Keratinocyte (primary cell): Measurements from ENCODE around the gene SIGLEC6. TPM values are rescaled to one million over a fixed set of nuclear protein-coding genes. Genes with fewer than 3 reads are reported as not detected.

Experiments
- DNase-seq: peaks from one replicate; pipeline ENCODE4 v3.0.0-alpha.2; 2011; ENCODE audit warnings: low read depth, missing footprints, low spot score
- FAIRE-seq: peaks from 2 replicates; lab custom pipeline; 2011; peaks lifted over from hg19 to GRCh38; lab: Jason Lieb, UNC
- H2AFZ ChIP-seq: 2 replicates; pipeline ENCODE4 v1.6.0; 2012; ENCODE audit warnings: low read length, control low read depth, inconsistent platforms; ENCODE audit not compliant: control insufficient read depth
- H3K27ac ChIP-seq: 2 replicates; pipeline ENCODE4 v1.5.1; 2011; ENCODE audit warnings: low read length; ENCODE audit not compliant: control insufficient read depth, insufficient read depth
- H3K27me3 ChIP-seq: 3 replicates; pipeline ENCODE4 v1.6.0; 2011; ENCODE audit warnings: low read length; ENCODE audit not compliant: control insufficient read depth, insufficient read depth; ENCODE audit errors: extremely low read depth
- H3K36me3 ChIP-seq, 2 experiments: 2 replicates in 1 of 2; 3 replicates in 1 of 2; pipeline ENCODE4 v1.5.1; 2011; ENCODE audit warnings: low read length in 2 of 2, mild to moderate bottlenecking in 1 of 2; ENCODE audit not compliant: control insufficient read depth in 2 of 2, insufficient read depth in 2 of 2; ENCODE audit errors: extremely low read depth in 1 of 2
- H3K4me1 ChIP-seq: 3 replicates; pipeline ENCODE4 v1.5.1; 2011; ENCODE audit warnings: low read length; ENCODE audit not compliant: control insufficient read depth, insufficient read depth; ENCODE audit errors: extremely low read depth
- H3K4me2 ChIP-seq: 3 replicates; pipeline ENCODE4 v1.6.0; 2011; ENCODE audit warnings: low read depth, low read length; ENCODE audit not compliant: control insufficient read depth, insufficient read depth; ENCODE audit errors: extremely low read depth
- H3K4me3 ChIP-seq, 3 experiments: fragments of 200-600 bp in 1 of 3; sonication (generic) in 1 of 3; 2 replicates in 2 of 3; 3 replicates in 1 of 3; pipeline ENCODE4 v1.5.1; 2011 to 2016; ENCODE audit warnings: low read length in 3 of 3, mild to moderate bottlenecking in 3 of 3, control low read depth in 2 of 3, inconsistent platforms in 1 of 3, low read depth in 1 of 3, mixed read lengths in 1 of 3, mixed run types in 1 of 3, moderate library complexity in 1 of 3; ENCODE audit not compliant: control insufficient read depth in 2 of 3, insufficient read depth in 2 of 3; ENCODE audit errors: extremely low read depth in 1 of 3
- H3K79me2 ChIP-seq: 2 replicates; pipeline ENCODE4 v1.6.0; 2012; ENCODE audit warnings: low read length; ENCODE audit not compliant: control insufficient read depth, insufficient read depth
- H3K9ac ChIP-seq: 3 replicates; pipeline ENCODE4 v1.6.0; 2011; ENCODE audit warnings: low read length; ENCODE audit not compliant: control insufficient read depth, insufficient read depth; ENCODE audit errors: extremely low read depth
- H3K9me1 ChIP-seq: 3 replicates; pipeline ENCODE4 v1.6.0; 2011; ENCODE audit warnings: low read length; ENCODE audit not compliant: control insufficient read depth, insufficient read depth; ENCODE audit errors: extremely low read depth
- H3K9me3 ChIP-seq: 2 replicates; pipeline ENCODE4 v1.5.1; 2012; ENCODE audit warnings: low read depth, low read length; ENCODE audit not compliant: control insufficient read depth
- H4K20me1 ChIP-seq: 3 replicates; pipeline ENCODE4 v1.6.0; 2011; ENCODE audit warnings: low read length; ENCODE audit not compliant: control insufficient read depth, insufficient read depth; ENCODE audit errors: extremely low read depth
- CTCF ChIP-seq, 3 experiments: IDR thresholded peaks in 1 of 3; conservative IDR thresholded peaks in 1 of 3; optimal IDR thresholded peaks in 1 of 3; 2 replicates in 2 of 3; 3 replicates in 1 of 3; pipeline versions ENCODE3 to v1.5.1; 2011; ENCODE audit warnings: low read length in 3 of 3, mild to moderate bottlenecking in 3 of 3, moderate library complexity in 2 of 3, control low read depth in 1 of 3, inconsistent platforms in 1 of 3; ENCODE audit not compliant: insufficient read depth in 2 of 3; ENCODE audit errors: extremely low read depth in 1 of 3
- EZH2 ChIP-seq: IDR thresholded peaks from one replicate; pipeline ENCODE4 v1.6.1; 2012; ENCODE audit warnings: inconsistent platforms, mild to moderate bottlenecking, low read length, moderate library complexity
- dilution Hi-C: fragments of 300-500 bp; cut with MboI; formaldehyde crosslinking; loops from one replicate; pipeline ENCODE4 v1.7.0; 2020; ENCODE audit warnings: low sequenced_read_pairs; ENCODE audit not compliant: extremely low pct_ligation_motif_present
- polyA plus RNA-seq, 5 experiments: library from polyadenylated mRNA; depleted of rRNA in 3 of 5; stranded (reverse) in 3 of 5; stranded (forward) in 1 of 5; unstranded in 1 of 5; fragments of >200 nt; gene quantifications; 1 replicate in 1 of 5; 2 replicates in 3 of 5; 3 replicates in 1 of 5; pipeline versions ENCODE4 v1.2.1 to v1.2.3, GENCODE V29; 2011 to 2012; ENCODE audit warnings: missing spikeins in 2 of 5, low read depth in 1 of 5, low replicate concordance in 1 of 5

The SIGLEC6 gene
- polyA plus RNA-seq, 1 donor (not counting 4 experiments of a cell fraction or from before 2014, with no cell fraction given) = not detected

- no peaks in the 10 kb centered on the region for H3K4me1 ChIP-seq
- no peak overlapping the region for H3K9ac ChIP-seq
- TF ChIP-seq EZH2 (no peak), CTCF (optimal IDR thresholded peaks at IDR 0.05 in 1 of 3, IDR thresholded peaks at IDR 0.05 in 1 of 3, conservative IDR thresholded peaks at IDR 0.05 in 1 of 3; ENCODE audit: extremely low read depth in 1 of 3, insufficient read depth in 2 of 3, low read length in 3 of 3) (no peak)
- H3K4me2 ChIP-seq = no peak overlapping the region
- dilution Hi-C loops = no loop called here
- H3K9me1 ChIP-seq = no peaks in the 10 kb centered on the region
- H3K9me3 ChIP-seq = no peaks in the 10 kb centered on the region
- H3K79me2 ChIP-seq = no peaks in the 10 kb centered on the region
- no peaks in the 10 kb centered on the region for H4K20me1 ChIP-seq
- DNase-seq (no peak), FAIRE-seq (no peak)
- no peak overlapping the region for H2AFZ ChIP-seq
- no peak overlapping the region for H3K27ac ChIP-seq
- H3K27me3 ChIP-seq = no peaks in the 10 kb centered on the region
- H3K4me3 ChIP-seq = no peak overlapping the region
- no peaks in the 10 kb centered on the region for H3K36me3 ChIP-seq
Observed at GRCh38 chr19:51559240-51559639, 27.8 kb upstream of the SIGLEC6 start.

GRCh38 chr19:51552996-51553725, 21.7 kb upstream of the SIGLEC6 start:
- H3K27me3 ChIP-seq = no peaks in the 10 kb centered on the region
- no peaks in the 10 kb centered on the region for H3K4me1 ChIP-seq
- DNase-seq = no peak
- dilution Hi-C loops = no loop called here
- TF ChIP-seq CTCF (optimal IDR thresholded peaks at IDR 0.05 in 1 of 3, IDR thresholded peaks at IDR 0.05 in 1 of 3, conservative IDR thresholded peaks at IDR 0.05 in 1 of 3; ENCODE audit: extremely low read depth in 1 of 3, insufficient read depth in 2 of 3, low read length in 3 of 3) (no peak), EZH2 (no peak)
- no peaks in the 10 kb centered on the region for H3K9me1 ChIP-seq
- no peak overlapping the region for H3K4me2 ChIP-seq
- H3K9me3 ChIP-seq = no peaks in the 10 kb centered on the region
- no peak overlapping the region for H3K9ac ChIP-seq
- H2AFZ ChIP-seq = no peak overlapping the region
- no peaks in the 10 kb centered on the region for H4K20me1 ChIP-seq
- H3K79me2 ChIP-seq = no peaks in the 10 kb centered on the region
- H3K27ac ChIP-seq = no peak overlapping the region
- H3K36me3 ChIP-seq = no peaks in the 10 kb centered on the region
- no peak for FAIRE-seq
- no peak overlapping the region for H3K4me3 ChIP-seq
